Islet precursor cell (in vitro differentiated cells): ENCODE results near the gene TAF7L.

ENCODE experiments used
- DNase-seq: peaks from one replicate; pipeline ENCODE4 v3.0.0-alpha.2; 2018

Gene TAF7L

DNA sequence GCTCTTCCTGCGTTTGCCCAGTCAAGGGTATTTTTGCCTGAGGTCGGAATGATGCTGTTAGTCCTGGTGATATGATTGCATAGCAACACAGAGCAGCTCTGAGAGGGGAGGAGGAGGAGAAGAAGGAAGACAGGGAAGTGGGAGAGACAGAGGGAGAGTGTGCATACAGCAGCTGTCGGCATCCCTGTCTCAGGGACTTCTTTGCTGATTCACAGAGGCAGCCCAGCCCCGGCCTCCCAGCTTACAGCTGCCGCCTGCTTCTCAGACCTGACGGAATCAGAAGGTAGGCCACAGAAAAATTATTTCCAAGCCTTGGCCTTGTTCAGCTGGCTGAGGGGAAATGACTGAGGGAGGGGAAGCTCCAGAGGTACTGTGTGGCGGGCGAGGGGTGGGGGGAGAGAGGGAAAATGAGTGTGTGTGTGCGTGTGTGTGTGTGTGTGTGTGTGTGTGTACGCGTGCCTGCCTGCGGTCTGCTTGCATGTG is 71.2 kb downstream of the TAF7L start:
- peak; percentile 76 for DNase-seq

DNA sequence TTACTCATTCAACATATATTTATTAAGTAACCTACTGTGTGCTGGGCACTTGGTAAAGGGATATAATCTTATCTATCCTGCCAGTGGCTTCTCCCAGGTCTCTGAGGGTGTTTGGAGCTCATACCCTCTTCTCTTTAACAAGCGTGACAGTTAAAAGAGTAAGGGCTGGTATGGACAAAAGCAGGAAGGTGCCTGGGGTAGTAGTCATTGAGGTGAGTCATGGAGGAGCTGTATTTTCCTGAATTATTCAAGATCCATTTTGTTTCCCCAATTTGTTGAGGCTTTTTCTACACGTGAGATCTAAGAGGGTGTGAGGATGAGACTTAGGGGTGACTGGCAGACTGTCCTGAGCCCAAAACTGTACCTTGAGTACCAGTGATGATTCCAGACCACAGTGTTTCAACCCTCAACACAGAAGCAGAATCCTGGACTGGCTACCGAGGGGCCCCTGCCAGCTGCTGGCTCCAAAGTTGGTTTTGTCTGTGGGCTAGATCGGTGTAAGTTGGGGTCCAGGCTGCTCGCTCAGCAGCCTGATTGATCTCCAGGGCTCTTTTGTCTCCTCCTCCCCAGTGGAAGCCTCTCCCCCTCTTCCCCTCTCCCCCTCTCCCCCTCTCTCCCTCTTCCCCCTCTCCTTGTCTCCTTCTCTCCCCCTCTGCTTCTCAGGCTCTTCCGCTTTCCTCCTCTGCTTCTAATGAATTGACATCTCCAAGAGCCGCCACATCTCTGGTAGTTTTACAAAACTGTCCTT is 71.8 kb downstream of the TAF7L start, which contains the start of gene DRP2:
TSS of gene DRP2 (plus strand) at position 671 of the 748 bp plus-strand sequence. CDS start 11,862 bp downstream, outside the sequence.
- no peak for DNase-seq
